Measurements from ENCODE around the gene COX15. TPM values are rescaled to one million over a fixed set of nuclear protein-coding genes. Genes with fewer than 3 reads are reported as not detected.
A peak's percentile ranks its signal among the peaks of the same experiment; 100 is the strongest.
"Not testable (repeated sequence)": the region's sequence is repeated elsewhere in the genome, so short reads cannot be mapped to it uniquely, and the experiment has no call there.

COX15 gene
- 37.8 TPM for total RNA-seq

DNA sequence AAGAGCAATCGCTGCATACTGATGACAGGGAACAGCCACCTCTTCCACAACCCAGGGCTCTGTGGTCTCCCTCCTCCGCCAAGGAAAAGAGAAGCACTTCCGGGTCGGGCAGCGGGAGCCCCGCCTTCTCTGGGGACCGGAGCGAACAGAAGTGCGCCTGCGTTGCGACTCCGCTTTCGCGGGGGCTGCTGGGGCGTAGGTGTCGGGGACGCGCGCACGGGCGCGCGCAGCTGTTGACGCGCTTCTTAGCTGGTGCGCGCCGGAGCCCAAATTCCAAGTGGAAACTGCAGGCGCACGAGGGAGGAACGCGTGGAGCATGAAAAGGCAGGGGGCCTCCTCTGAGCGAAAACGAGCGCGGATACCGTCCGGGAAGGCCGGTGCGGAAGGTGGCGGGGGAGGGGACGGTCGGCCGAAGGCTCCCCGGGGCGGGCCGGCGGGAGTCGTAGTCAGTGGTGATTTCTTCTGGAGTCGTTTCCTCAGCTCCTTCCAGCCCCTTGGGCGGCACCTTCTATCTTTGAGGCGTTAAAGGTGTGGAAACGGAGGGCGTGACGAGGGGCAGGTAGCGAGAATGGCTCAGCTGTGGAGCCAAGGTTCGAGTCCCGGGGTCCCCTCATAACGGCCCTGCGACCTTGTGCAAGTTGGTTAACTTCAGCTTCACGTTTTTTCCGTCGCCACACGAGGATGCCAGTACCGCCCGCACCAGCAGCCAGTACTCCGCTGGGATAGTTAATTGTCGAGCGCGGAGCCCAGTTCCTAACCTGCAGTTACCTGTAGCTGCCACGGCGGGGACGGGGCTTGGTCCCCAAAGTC lies at the start of gene COX15, which contains the start of gene CUTC:
Gene COX15, minus strand, starts transcription at position 95 of the 810 bp plus-strand sequence. Its CDS starts 78 bp downstream, at position 17.
Gene CUTC, plus strand, starts transcription at position 202 of the 810 bp plus-strand sequence. Its CDS starts 115 bp downstream, at position 317.
- DNase-seq (ENCODE audit: low spot score) = peak; percentile 96

DNA sequence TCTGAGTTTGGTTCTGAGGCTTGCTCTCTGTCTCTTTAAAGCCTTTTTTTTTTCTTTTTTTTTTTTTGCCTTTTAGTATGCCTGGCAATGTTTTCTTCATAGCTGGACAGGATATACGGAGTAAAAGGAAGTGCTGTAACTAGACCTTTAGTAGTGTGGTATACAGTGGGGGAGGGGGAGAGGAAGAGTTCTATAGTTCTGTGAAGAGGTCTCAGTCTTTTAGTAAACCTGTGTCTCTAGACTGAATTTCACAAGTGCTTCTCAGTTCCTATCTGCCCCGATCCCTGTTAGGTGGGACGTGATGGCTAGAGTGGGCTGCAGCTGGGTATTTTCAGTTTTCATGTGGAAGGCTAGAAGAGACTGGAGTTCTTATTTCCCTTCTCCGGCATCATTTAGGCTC lies 47.4 kb upstream of the COX15 start:
- no peak for DNase-seq (ENCODE audit: low spot score)

- DNase-seq (ENCODE audit: low spot score) = peak; percentile 54
Measured at GRCh38 chr10:99777918-99778714, 46.2 kb upstream of the COX15 start.

DNA sequence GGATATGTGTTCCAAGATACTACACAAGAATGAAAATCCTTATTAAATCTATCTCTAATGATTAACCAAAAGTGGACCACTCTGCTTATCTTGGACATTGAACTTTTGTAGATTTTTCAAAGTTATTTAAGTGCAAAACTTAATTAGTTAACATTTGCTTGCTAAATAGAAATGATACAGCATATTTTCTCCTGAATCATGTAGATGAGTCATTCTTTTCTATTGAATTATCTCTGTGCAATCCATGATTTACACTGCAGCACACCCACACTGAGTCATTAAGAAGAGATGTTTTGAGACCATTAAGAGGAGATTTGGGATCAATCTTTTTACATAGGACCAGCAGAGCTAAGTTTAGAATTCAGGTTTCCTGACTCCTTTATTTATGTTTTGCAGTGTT lies 43.9 kb upstream of the COX15 start:
- DNase-seq (ENCODE audit: low spot score) = no peak

DNA sequence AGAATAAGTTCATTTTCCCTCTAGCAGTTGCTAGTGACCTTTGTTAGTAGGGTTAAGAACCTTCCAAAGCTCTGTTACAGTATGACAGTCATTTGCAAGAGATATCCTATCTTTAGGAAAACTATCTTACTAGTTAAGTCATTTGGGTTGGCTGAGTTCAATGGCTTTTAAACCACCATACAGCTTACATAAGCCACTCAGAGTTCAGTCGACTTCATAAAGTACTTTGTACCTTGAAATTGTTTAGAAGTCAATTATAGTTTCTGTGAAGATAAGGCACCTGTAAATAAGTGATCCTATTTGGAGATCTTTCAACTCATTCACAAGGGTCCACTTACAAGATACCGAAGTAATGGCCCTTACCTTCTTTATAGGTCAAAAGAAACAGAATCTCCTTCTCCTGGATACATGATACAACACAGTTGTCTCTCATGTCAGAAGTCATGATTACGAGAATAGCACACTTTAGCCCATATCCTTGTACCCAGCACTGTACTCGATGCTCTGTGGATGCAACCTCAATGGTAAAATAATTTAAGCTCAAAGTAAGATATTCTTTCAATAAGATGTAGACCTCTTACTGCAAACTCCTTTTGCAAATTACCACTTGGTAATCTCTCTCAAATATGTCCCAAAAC lies 38.6 kb upstream of the COX15 start:
- no peak for DNase-seq (ENCODE audit: low spot score)

- DNase-seq (ENCODE audit: low spot score) = no peak
Measured at GRCh38 chr10:99769706-99770105, 37.8 kb upstream of the COX15 start.

DNA sequence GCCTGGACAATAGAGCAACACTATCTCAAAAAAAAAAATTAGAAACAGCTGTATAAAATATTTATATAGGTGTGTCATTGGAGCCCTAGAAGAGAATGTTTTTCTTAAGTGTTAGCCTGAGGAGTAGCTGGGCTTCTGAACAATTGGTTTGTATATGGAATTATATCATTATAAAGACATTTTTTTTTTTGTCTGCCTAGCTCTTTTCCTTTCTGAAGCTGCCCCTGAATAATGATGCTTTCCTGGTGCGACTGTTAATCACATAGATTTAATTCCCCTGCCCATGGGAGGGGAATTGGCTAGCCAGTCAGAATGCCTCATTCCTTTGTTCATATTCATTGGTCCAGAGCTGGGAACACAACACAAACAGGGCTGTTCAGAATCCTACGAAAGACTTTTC lies 36.6 kb upstream of the COX15 start:
- no peak for DNase-seq (ENCODE audit: low spot score)

- DNase-seq (ENCODE audit: low spot score) = no peak
Measured at GRCh38 chr10:99767901-99768300, 36.0 kb upstream of the COX15 start.

DNA sequence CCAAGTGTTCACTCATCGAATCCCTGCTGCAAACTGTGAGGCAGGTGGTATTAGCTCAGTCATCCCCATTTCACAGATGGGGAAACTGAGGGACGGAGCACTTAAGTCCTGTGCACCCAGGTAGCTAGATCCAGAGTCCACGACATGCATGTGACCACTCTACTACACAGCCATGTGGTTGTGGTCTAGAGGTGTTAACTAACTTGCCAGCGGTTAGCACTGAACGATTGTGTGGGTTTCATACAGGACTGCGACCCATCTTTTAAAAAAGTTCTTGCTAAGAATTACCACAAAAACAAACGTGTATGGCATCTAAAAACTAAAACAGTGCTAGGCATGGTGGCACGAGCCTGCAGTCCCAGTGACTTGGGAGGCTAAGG lies 34.4 kb upstream of the COX15 start:
- no peak for DNase-seq (ENCODE audit: low spot score)

DNA sequence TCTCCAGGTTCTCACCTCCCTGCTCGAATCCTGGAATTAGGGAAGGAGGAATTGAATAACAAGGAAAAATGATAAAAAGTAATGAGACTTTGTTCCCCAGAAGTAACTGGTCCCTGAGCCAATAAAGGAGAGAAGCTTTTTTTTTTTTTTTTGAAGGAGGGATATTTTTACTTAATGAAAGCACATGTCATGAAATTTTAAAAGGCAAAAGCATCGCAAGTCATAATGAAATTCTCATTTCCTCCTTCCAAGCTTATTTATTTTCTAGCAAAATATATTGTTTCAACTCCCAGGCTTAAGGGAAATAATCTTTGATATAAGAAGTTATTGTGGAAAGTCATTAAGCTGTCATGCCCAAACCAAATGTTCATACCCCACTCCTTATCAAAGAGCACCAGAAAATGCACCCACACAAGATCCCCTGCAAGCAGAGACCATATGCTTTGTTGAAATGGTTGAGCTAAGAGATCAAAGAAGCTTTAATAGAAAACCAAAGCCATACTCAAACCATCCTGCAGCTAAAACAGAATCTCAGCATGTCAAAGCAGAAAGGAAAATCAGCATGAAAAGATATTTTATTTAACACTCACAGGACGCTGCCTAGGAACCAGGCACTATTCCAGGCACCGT lies 33.9 kb upstream of the COX15 start:
- no peak for DNase-seq (ENCODE audit: low spot score)

DNA sequence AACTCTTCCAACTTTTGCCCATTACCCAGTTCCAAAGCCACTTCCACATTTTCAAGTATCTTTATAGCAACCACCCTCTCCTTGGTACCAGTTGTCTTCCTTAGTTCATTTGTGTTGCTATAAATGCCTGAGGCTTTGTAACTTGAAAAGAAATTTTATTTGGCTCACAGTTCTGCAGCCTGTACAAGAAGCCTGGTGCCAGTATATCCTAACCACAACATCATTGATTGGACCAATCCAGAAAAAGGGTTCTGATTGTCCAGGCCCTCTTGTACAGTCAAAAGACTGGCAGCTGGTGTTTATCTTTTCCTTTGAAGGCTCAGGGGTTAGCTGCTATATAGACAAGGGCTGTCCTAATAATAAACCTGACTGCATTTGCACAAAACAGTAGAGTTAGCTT lies 29.4 kb upstream of the COX15 start:
- no peak for DNase-seq (ENCODE audit: low spot score)

DNA sequence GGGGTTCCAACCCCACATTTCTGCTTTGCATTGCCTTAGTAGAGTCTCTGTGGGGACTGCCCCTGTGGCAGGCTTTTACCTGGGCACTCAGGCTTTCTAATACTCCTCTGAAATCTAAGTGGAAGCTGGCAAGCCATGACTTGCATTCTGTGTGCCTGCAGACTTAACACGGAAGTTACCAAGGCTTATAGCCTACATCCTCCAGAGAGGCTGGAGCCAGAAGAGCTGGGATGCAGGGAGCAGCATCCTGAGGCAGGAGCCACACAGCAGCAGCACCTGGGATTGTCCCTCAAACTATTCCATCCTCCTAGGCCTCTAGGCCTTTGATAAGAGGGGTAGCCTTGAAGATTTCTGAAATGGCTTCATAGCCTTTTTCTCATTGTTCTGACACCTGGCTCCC lies 28.4 kb upstream of the COX15 start:
- DNase-seq (ENCODE audit: low spot score) = no peak

GRCh38 chr10:99758211-99758891 lies 26.4 kb upstream of the COX15 start:
- DNase-seq (ENCODE audit: low spot score) = no peak

DNA sequence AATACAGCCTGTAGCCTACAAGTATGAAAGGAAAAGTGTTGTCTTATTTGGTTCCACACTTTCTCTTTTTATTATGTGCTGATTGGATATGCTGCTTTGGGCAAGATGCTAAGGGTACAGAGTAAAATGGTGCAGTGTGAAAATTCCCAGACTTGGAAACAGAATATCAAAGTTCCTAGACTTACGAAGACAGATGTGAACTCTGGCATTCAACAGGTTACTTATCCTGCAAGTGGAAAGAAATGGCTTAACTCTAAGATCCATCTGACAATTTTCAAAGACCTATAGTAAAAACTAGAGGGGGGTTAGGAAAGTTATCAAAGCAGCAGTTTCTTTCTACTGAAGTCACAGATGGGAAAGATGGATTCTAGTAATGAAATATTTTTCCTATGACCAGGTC lies 24.2 kb upstream of the COX15 start:
- DNase-seq (ENCODE audit: low spot score) = no peak

GRCh38 chr10:99754670-99755069 lies 22.7 kb upstream of the COX15 start:
- no peak for DNase-seq (ENCODE audit: low spot score)

DNA sequence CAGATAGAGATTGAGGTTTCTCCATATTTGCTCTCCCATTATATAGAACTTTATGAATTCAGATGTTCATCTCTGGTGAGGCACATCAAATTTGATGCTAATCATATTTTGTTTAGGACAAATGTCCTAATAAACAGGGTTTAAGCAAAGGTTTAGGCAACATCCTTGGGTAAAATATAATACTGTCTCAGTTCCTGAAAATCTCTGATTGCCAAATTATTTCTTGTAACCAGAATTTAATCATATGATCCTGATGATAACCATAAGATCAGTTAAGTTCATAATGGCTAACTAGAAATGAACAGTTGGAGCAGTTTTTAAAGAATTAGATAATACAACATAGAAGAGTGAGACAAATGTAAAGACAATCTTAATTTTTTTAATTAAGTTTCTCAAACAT lies 18.7 kb upstream of the COX15 start:
- no peak for DNase-seq (ENCODE audit: low spot score)

- DNase-seq (ENCODE audit: low spot score) = no peak
Measured at GRCh38 chr10:99748823-99749451, 17.0 kb upstream of the COX15 start.

GRCh38 chr10:99746166-99746565 lies 14.2 kb upstream of the COX15 start:
- not testable (repeated sequence) for DNase-seq (ENCODE audit: low spot score)

- no peak for DNase-seq (ENCODE audit: low spot score)
Measured at GRCh38 chr10:99743841-99744240, 11.9 kb upstream of the COX15 start.

- no peak for DNase-seq (ENCODE audit: low spot score)
Measured at GRCh38 chr10:99742701-99743100, 10.8 kb upstream of the COX15 start.

- no peak for DNase-seq (ENCODE audit: low spot score)
Measured at GRCh38 chr10:99742254-99742653, 10.3 kb upstream of the COX15 start.

All from mucosa of gallbladder (tissue), 1 donor.